H9 (cell line): ENCODE data around the gene LGMN. TPM values are rescaled to one million over a fixed set of nuclear protein-coding genes. Genes with fewer than 3 reads are reported as not detected.

Experiments used
- DNase-seq: peaks from one replicate; pipeline ENCODE4 v3.0.0-alpha.2; 2017
- H2AFZ ChIP-seq: one replicate; pipeline ENCODE4 v1.6.1; 2013; ENCODE audit warnings: mild to moderate bottlenecking, low read length, control low read depth, moderate library complexity
- H2AK5ac ChIP-seq: 2 replicates; pipeline ENCODE4 v1.6.1; 2013; ENCODE audit warnings: low read length, control low read depth, mixed read lengths; ENCODE audit not compliant: insufficient read length
- H2BK120ac ChIP-seq: one replicate; pipeline ENCODE4 v1.6.1; 2013; ENCODE audit warnings: low read depth, mild to moderate bottlenecking, low read length, control low read depth, inconsistent platforms; ENCODE audit not compliant: poor library complexity, severe bottlenecking
- H2BK12ac ChIP-seq: 2 replicates; pipeline ENCODE4 v1.6.1; 2013; ENCODE audit warnings: low read length, control low read depth, mixed read lengths, low read depth; ENCODE audit not compliant: insufficient read length
- H2BK15ac ChIP-seq: 2 replicates; pipeline ENCODE4 v1.6.1; 2013; ENCODE audit warnings: low read depth, low read length, control low read depth
- H2BK20ac ChIP-seq: one replicate; pipeline ENCODE4 v1.6.1; 2013; ENCODE audit warnings: low read depth, mild to moderate bottlenecking, low read length, control low read depth, inconsistent platforms; ENCODE audit not compliant: poor library complexity, severe bottlenecking
- H2BK5ac ChIP-seq: 2 replicates; pipeline ENCODE4 v1.6.1; 2013; ENCODE audit warnings: low read length, control low read depth, mixed read lengths; ENCODE audit not compliant: insufficient read length
- H3K14ac ChIP-seq: 2 replicates; pipeline ENCODE4 v1.6.1; 2013; ENCODE audit warnings: low read length, control low read depth; ENCODE audit not compliant: insufficient read depth
- H3K18ac ChIP-seq: 2 replicates; pipeline ENCODE4 v1.6.1; 2013; ENCODE audit warnings: low read depth, mild to moderate bottlenecking, mixed read lengths, low read length, control low read depth; ENCODE audit not compliant: insufficient read length
- H3K23ac ChIP-seq: 2 replicates; pipeline ENCODE4 v1.6.1; 2013; ENCODE audit warnings: low read length, control low read depth, mixed read lengths, low read depth; ENCODE audit not compliant: insufficient read length
- H3K23me2 ChIP-seq: 2 replicates; pipeline ENCODE4 v1.6.1; 2013; ENCODE audit warnings: low read depth, mild to moderate bottlenecking, mixed read lengths, low read length, control low read depth; ENCODE audit not compliant: insufficient read length, poor library complexity, severe bottlenecking
- H3K27ac ChIP-seq: 2 replicates; pipeline ENCODE4 v1.5.1; 2013; ENCODE audit warnings: low read length, control low read depth, mixed read lengths, low read depth; ENCODE audit not compliant: insufficient read length
- H3K27me3 ChIP-seq: 2 replicates; pipeline ENCODE4 v1.6.1; 2013; ENCODE audit warnings: low read length, control low read depth, inconsistent platforms; ENCODE audit not compliant: insufficient read depth
- H3K4ac ChIP-seq: 2 replicates; pipeline ENCODE4 v1.6.1; 2013; ENCODE audit warnings: low read depth, mild to moderate bottlenecking, control low read depth, inconsistent platforms, low read length, moderate library complexity
- H3K4me1 ChIP-seq: 2 replicates; pipeline ENCODE4 v1.6.1; 2013; ENCODE audit warnings: low read length, control low read depth, inconsistent platforms; ENCODE audit not compliant: insufficient read depth
- H3K4me2 ChIP-seq: 2 replicates; pipeline ENCODE4 v1.6.1; 2013; ENCODE audit warnings: low read length, control low read depth, mixed read lengths; ENCODE audit not compliant: insufficient read length, insufficient read depth
- H3K56ac ChIP-seq: 2 replicates; pipeline ENCODE4 v1.6.1; 2013; ENCODE audit warnings: low read depth, mild to moderate bottlenecking, mixed read lengths, low read length, control low read depth; ENCODE audit not compliant: insufficient read length
- H3K79me1 ChIP-seq: 2 replicates; pipeline ENCODE4 v1.6.1; 2013; ENCODE audit warnings: low read depth, mild to moderate bottlenecking, moderate library complexity, low read length, control low read depth, inconsistent platforms; ENCODE audit not compliant: insufficient read depth, poor library complexity, severe bottlenecking
- H3K79me2 ChIP-seq: 2 replicates; pipeline ENCODE4 v1.6.1; 2013; ENCODE audit warnings: low read length, control low read depth, inconsistent platforms; ENCODE audit not compliant: insufficient read depth
- H3K9ac ChIP-seq: 2 replicates; pipeline ENCODE4 v1.6.1; 2013; ENCODE audit warnings: low read length, control low read depth, mixed read lengths; ENCODE audit not compliant: insufficient read length; ENCODE audit errors: extremely low read depth
- H3K9me3 ChIP-seq: one replicate; pipeline ENCODE4 v1.6.1; 2013; ENCODE audit warnings: low read depth, low read length, inconsistent platforms; ENCODE audit not compliant: control insufficient read depth
- H3T11ph ChIP-seq: one replicate; pipeline ENCODE4 v1.6.1; 2013; ENCODE audit warnings: mild to moderate bottlenecking, low read length, control low read depth, inconsistent platforms
- H4K20me1 ChIP-seq: one replicate; pipeline ENCODE4 v1.6.1; 2013; ENCODE audit not compliant: control insufficient read depth, insufficient read length, insufficient read depth
- H4K5ac ChIP-seq: 2 replicates; pipeline ENCODE4 v1.6.1; 2013; ENCODE audit warnings: low read depth, mild to moderate bottlenecking, mixed read lengths, low read length, control low read depth; ENCODE audit not compliant: insufficient read length
- H4K8ac ChIP-seq: replicated peaks from 2 replicates; pipeline ENCODE4 v1.6.1; 2013; ENCODE audit warnings: low read length, control low read depth, mixed read lengths, low read depth; ENCODE audit not compliant: insufficient read length
- H4K91ac ChIP-seq: 2 replicates; pipeline ENCODE4 v1.6.1; 2013; ENCODE audit warnings: low read depth, mild to moderate bottlenecking, moderate library complexity, mixed read lengths, low read length, control low read depth; ENCODE audit not compliant: insufficient read length
- H3K27ac Mint-ChIP-seq, 3 experiments: 2 replicates in 2 of 3; 3 replicates in 1 of 3; pipeline ENCODE4 v1.8.0; 2020 to 2021; ENCODE audit warnings: mixed read lengths in 3 of 3, mild to moderate bottlenecking in 1 of 3, moderate library complexity in 1 of 3
- H3K27me3 Mint-ChIP-seq: 2 replicates; pipeline ENCODE4 v1.8.0; 2021; ENCODE audit warnings: low read depth, mild to moderate bottlenecking, moderate library complexity, mixed read lengths
- H3K36me3 Mint-ChIP-seq, 3 experiments: 2 replicates in 2 of 3; 3 replicates in 1 of 3; pipeline ENCODE4 v1.8.0; 2020 to 2021; ENCODE audit warnings: low read depth in 3 of 3, mixed read lengths in 3 of 3; ENCODE audit not compliant: insufficient read depth in 1 of 3
- H3K4me1 Mint-ChIP-seq, 2 experiments: 2 replicates each; pipeline ENCODE4 v1.8.0; 2020; ENCODE audit warnings: mixed read lengths in 2 of 2
- H3K4me3 Mint-ChIP-seq, 2 experiments: 2 replicates in 1 of 2; 3 replicates in 1 of 2; pipeline ENCODE4 v1.8.0; 2020 to 2021; ENCODE audit warnings: mild to moderate bottlenecking in 2 of 2, mixed read lengths in 2 of 2, moderate library complexity in 1 of 2
- H3K9me3 Mint-ChIP-seq, 2 experiments: 2 replicates in 1 of 2; 3 replicates in 1 of 2; pipeline ENCODE4 v1.8.0; 2020; ENCODE audit warnings: mild to moderate bottlenecking in 2 of 2, mixed read lengths in 2 of 2, moderate library complexity in 1 of 2
- CTCF ChIP-seq: fragments of 200-600 bp; sonication (generic); conservative IDR thresholded peaks from 3 replicates; pipeline ENCODE4 v1.8.0; 2021; ENCODE audit warnings: antibody characterized with exemption, mild to moderate bottlenecking
- WGBS: extraction: QIAGEN DNeasy Blood & Tissue Kit; methylation state at CpG from one replicate; pipeline ENCODE4 v1.1.7; 2013; ENCODE audit warnings: missing lambda C conversion rate, low lambda C conversion rate, mixed read lengths; ENCODE audit not compliant: insufficient read length; ENCODE audit errors: extremely low coverage; 5-methylcytosine and 5-hydroxymethylcytosine counted together
- total RNA-seq: library from RNA; stranded (reverse); gene quantifications from 2 replicates; pipeline ENCODE4 v1.2.1, GENCODE V29; 2021

Gene LGMN
- total RNA-seq, 1 experiment from 2014 or later, result 55.3 TPM

GRCh38 chr14:92684801-92685560 lies 63.4 kb downstream of the LGMN start:
- H3K4me3 Mint-ChIP-seq, result no peak overlapping the region
- WGBS, result no CpG with 5 or more reads among the region's 21 CpGs

More at GRCh38 chr14:92684801-92685560, 63.4 kb downstream of the LGMN start:
- Histone ChIP-seq H2BK20ac (no peak overlapping the region), H2BK15ac (no peak overlapping the region), H2AFZ (no peak overlapping the region), H3K23ac (no peak overlapping the region), H3K4me1 (no peaks in the 10 kb centered on the region), H2BK5ac (no peak overlapping the region), H3K14ac (no peak overlapping the region), H3T11ph (no peak overlapping the region), H4K5ac (no peak overlapping the region), H3K18ac (no peak overlapping the region), H3K9me3 (no peaks in the 10 kb centered on the region), H4K8ac (no peak overlapping the region), H2BK120ac (no peak overlapping the region), H3K23me2 (peaks cover 9% of the 10 kb centered on the region), H3K56ac (no peak overlapping the region), H4K20me1 (no peaks in the 10 kb centered on the region), H2BK12ac (no peak overlapping the region), H4K91ac (no peak overlapping the region), H3K79me2 (no peaks in the 10 kb centered on the region), H3K4ac (no peak overlapping the region), H3K27me3 (peaks cover 11% of the 10 kb centered on the region; the same call in 1 of the 2 replicates), H3K9ac (no peak overlapping the region), H3K27ac (no peak overlapping the region), H2AK5ac (no peak overlapping the region), H3K79me1 (no peaks in the 10 kb centered on the region), H3K4me2 (no peak overlapping the region)
- Mint-ChIP-seq H3K27ac (no peak overlapping the region), H3K4me1 (peaks cover 2 to 3% of the 10 kb centered on the region in 2 experiments; a peak in 2 of 4 replicates), H3K27me3 (peaks cover 27% of the 10 kb centered on the region), H3K36me3 (no peaks in the 10 kb centered on the region), H3K9me3 (no peaks in the 10 kb centered on the region)
- 0 out of 3 replicates have a peak, but pooled peaks have one; percentile 19 for TF ChIP-seq CTCF
- peak; percentile 75 for DNase-seq
